ENCODE measurements around the gene SLC35D1.

- TF ChIP-seq CTCF (IDR thresholded peaks at IDR 0.05) = no peak
- no peak for TF ChIP-seq POLR2A (IDR thresholded peaks at IDR 0.05)
- no peak for TF ChIP-seq POLR2AphosphoS5 (IDR thresholded peaks at IDR 0.05)
- TF ChIP-seq EP300 (IDR thresholded peaks at IDR 0.05) = no peak
Observed at GRCh38 chr1:66968574-66968973, 85.4 kb downstream of the SLC35D1 start.

All from upper lobe of left lung (tissue), 4 donors.